ENCODE results near the gene TSPAN2.

Gene TSPAN2

DNA sequence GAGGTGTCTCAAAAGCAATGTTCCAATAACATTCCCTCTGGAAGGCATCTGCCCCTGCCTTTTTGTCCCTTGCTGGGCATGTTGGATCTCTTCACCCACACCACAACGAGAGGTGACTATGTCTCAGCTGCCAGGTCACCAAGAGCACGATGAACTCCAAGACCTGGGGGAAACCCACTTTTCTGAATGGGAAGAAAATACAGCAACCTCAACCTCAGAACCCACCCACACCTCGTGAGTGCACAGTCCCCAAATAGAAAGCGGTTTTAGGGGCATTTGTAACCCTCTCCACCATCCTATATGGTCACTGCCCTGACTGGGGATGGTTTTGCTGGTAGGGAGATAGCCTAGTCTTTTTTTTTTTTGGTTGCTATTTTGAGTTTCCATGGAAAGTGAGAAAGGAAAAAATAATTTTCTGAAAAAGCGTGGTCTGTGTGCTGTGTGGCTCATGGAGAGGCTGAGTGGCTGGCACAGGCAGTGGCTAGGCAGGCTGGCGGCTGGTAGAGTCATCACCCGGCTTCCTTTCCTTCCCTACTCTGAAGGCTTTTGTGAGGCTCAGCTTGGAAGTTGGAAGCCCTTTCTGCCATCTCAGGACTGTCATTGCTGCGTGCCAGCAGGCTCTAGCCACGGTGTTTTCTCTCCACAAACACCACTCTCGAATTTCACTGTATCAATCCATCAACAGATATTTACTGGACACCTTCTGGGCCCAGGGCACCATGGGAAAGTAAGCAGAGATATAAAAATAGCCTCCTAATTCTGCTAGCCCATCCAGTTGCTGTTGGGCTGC is 15.8 kb downstream of the TSPAN2 start:
- Histone ChIP-seq H4K20me1 (ENCODE audit: insufficient read depth, low read length) (no peaks in the 10 kb centered on the region), H3K9me3 (ENCODE audit: insufficient read depth, low read length) (no peaks in the 10 kb centered on the region), H3K36me3 (replicated peaks; ENCODE audit: low read depth, low read length) (no peaks in the 10 kb centered on the region), H3K27ac (ENCODE audit: low read length) (no peak overlapping the region), H2AFZ (ENCODE audit: low read depth, low read length) (no peak overlapping the region), H3K4me2 (ENCODE audit: low read length) (no peak overlapping the region), H3K4me3 (ENCODE audit: low read length) (no peak overlapping the region), H3K27me3 (ENCODE audit: low read depth, low read length) (no peaks in the 10 kb centered on the region; the same call in 1 of the 2 replicates), H3K4me1 (ENCODE audit: low read length) (no peaks in the 10 kb centered on the region; the same call in 1 of the 2 replicates), H3K9ac (ENCODE audit: low read length) (no peak overlapping the region), H3K79me2 (ENCODE audit: low read length) (no peaks in the 10 kb centered on the region)
- TF ChIP-seq, protein P1, sequence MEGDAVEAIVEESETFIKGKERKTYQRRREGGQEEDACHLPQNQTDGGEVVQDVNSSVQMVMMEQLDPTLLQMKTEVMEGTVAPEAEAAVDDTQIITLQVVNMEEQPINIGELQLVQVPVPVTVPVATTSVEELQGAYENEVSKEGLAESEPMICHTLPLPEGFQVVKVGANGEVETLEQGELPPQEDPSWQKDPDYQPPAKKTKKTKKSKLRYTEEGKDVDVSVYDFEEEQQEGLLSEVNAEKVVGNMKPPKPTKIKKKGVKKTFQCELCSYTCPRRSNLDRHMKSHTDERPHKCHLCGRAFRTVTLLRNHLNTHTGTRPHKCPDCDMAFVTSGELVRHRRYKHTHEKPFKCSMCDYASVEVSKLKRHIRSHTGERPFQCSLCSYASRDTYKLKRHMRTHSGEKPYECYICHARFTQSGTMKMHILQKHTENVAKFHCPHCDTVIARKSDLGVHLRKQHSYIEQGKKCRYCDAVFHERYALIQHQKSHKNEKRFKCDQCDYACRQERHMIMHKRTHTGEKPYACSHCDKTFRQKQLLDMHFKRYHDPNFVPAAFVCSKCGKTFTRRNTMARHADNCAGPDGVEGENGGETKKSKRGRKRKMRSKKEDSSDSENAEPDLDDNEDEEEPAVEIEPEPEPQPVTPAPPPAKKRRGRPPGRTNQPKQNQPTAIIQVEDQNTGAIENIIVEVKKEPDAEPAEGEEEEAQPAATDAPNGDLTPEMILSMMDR (IDR thresholded peaks at IDR 0.05; ENCODE audit: low read depth, low read length) = no peak

DNA sequence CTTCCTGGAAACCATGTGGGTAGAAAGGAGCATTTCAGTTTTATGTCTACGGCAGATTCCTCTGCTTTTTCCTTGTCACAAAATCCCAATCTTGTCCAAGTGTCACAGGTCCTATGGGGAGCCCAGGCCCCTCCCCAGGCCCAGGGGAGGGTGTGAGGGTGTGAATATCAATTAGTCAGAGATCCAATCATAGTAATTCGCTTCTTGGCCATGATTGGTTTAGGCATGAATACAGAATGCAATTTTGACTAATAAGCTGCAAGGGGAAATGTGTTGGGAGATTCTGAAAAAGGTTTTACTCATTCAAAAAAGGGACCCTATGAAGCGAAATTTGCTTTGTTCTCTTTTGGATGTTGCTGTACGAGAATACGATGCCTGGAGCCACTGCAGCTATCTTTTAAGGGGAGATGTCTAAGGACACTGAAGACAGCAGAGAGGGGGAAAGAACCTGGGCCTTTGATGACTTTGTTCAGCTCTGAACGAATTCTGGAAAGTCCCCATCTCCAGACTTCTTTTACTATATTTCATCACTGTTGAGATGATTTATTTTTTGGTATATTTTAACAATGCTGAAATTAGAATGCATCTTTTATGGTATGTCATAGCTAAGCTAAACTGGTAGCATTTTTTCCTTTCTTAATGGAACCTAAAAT is 18.2 kb downstream of the TSPAN2 start:
- no peaks in the 10 kb centered on the region for H3K9me3 ChIP-seq (ENCODE audit: insufficient read depth, low read length)
- no peaks in the 10 kb centered on the region for H4K20me1 ChIP-seq (ENCODE audit: insufficient read depth, low read length)
- no peaks in the 10 kb centered on the region for H3K79me2 ChIP-seq (ENCODE audit: low read length)
- no peaks in the 10 kb centered on the region; the same call in 1 of the 2 replicates for H3K4me1 ChIP-seq (ENCODE audit: low read length)
- H2AFZ ChIP-seq (ENCODE audit: low read depth, low read length) = no peak overlapping the region
- no peaks in the 10 kb centered on the region for H3K36me3 ChIP-seq (replicated peaks; ENCODE audit: low read depth, low read length)
- TF ChIP-seq, protein P1 (IDR thresholded peaks at IDR 0.05; ENCODE audit: low read depth, low read length) = no peak
- TF ChIP-seq EZH2phosphoT487 (IDR thresholded peaks at IDR 0.05; ENCODE audit: low read depth) = no peak
- no peak overlapping the region for H3K4me2 ChIP-seq (ENCODE audit: low read length)
- no peak overlapping the region for H3K4me3 ChIP-seq (ENCODE audit: low read length)
- no peak overlapping the region for H3K9ac ChIP-seq (ENCODE audit: low read length)
- no peaks in the 10 kb centered on the region; the same call in 1 of the 2 replicates for H3K27me3 ChIP-seq (ENCODE audit: low read depth, low read length)
- no peak overlapping the region for H3K27ac ChIP-seq (ENCODE audit: low read length)

DNA sequence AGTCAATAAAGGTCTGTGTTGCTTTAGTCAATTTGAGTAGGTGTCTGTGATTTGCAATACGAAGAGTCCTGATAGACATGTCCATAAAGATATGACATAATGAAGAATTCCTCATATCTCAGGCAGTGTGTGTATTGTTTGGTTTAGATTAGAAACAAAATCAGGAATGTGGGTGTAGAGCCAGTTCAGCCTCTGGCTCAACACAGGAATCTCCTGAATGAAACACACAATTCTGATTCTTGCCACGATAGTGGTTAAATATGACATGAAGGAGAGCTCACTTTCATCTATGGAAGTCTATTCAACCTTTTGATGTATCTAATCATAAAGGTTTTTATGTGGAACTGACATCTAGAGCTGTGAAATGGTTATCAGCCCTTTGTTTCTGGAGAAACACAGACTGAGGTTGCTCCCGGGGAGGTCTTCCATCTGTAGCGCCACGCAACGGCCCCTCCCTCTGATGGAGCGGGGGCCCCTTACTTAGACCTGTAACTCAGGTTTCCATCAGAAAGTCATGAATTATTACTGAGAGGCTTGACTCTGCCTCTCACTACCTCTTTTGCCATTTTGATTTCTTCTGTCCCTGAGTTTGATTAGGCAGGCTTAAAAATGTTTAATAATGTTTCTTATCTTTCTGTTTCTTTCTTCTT is 19.5 kb downstream of the TSPAN2 start:
- no peak overlapping the region for H3K27ac ChIP-seq (ENCODE audit: low read length)
- H3K36me3 ChIP-seq (replicated peaks; ENCODE audit: low read depth, low read length) = no peaks in the 10 kb centered on the region
- H3K79me2 ChIP-seq (ENCODE audit: low read length) = no peaks in the 10 kb centered on the region
- no peak overlapping the region for H3K9ac ChIP-seq (ENCODE audit: low read length)
- no peaks in the 10 kb centered on the region for H4K20me1 ChIP-seq (ENCODE audit: insufficient read depth, low read length)
- no peaks in the 10 kb centered on the region; the same call in 1 of the 2 replicates for H3K4me1 ChIP-seq (ENCODE audit: low read length)
- no peak for TF ChIP-seq EZH2phosphoT487 (IDR thresholded peaks at IDR 0.05; ENCODE audit: low read depth)
- TF ChIP-seq, protein P1 (IDR thresholded peaks at IDR 0.05; ENCODE audit: low read depth, low read length) = no peak
- no peak overlapping the region for H3K4me2 ChIP-seq (ENCODE audit: low read length)
- no peak overlapping the region for H3K4me3 ChIP-seq (ENCODE audit: low read length)
- H2AFZ ChIP-seq (ENCODE audit: low read depth, low read length) = no peak overlapping the region
- no peaks in the 10 kb centered on the region for H3K9me3 ChIP-seq (ENCODE audit: insufficient read depth, low read length)
- no peaks in the 10 kb centered on the region for H3K27me3 ChIP-seq (ENCODE audit: low read depth, low read length)

Data from OCI-LY3 (cell line).